H9 (cell line): Measurements from ENCODE around the gene MYO1F. TPM values are rescaled to one million over a fixed set of nuclear protein-coding genes. Genes with fewer than 3 reads are reported as not detected.

ENCODE experiments used
- DNase-seq: peaks from one replicate; pipeline ENCODE4 v3.0.0-alpha.2; 2017
- H2AFZ ChIP-seq: one replicate; pipeline ENCODE4 v1.6.1; 2013; ENCODE audit warnings: mild to moderate bottlenecking, low read length, control low read depth, moderate library complexity
- H2AK5ac ChIP-seq: 2 replicates; pipeline ENCODE4 v1.6.1; 2013; ENCODE audit warnings: low read length, control low read depth, mixed read lengths; ENCODE audit not compliant: insufficient read length
- H2BK120ac ChIP-seq: one replicate; pipeline ENCODE4 v1.6.1; 2013; ENCODE audit warnings: low read depth, mild to moderate bottlenecking, low read length, control low read depth, inconsistent platforms; ENCODE audit not compliant: poor library complexity, severe bottlenecking
- H2BK12ac ChIP-seq: 2 replicates; pipeline ENCODE4 v1.6.1; 2013; ENCODE audit warnings: low read length, control low read depth, mixed read lengths, low read depth; ENCODE audit not compliant: insufficient read length
- H2BK15ac ChIP-seq: 2 replicates; pipeline ENCODE4 v1.6.1; 2013; ENCODE audit warnings: low read depth, low read length, control low read depth
- H2BK20ac ChIP-seq: one replicate; pipeline ENCODE4 v1.6.1; 2013; ENCODE audit warnings: low read depth, mild to moderate bottlenecking, low read length, control low read depth, inconsistent platforms; ENCODE audit not compliant: poor library complexity, severe bottlenecking
- H2BK5ac ChIP-seq: 2 replicates; pipeline ENCODE4 v1.6.1; 2013; ENCODE audit warnings: low read length, control low read depth, mixed read lengths; ENCODE audit not compliant: insufficient read length
- H3K14ac ChIP-seq: 2 replicates; pipeline ENCODE4 v1.6.1; 2013; ENCODE audit warnings: low read length, control low read depth; ENCODE audit not compliant: insufficient read depth
- H3K18ac ChIP-seq: 2 replicates; pipeline ENCODE4 v1.6.1; 2013; ENCODE audit warnings: low read depth, mild to moderate bottlenecking, mixed read lengths, low read length, control low read depth; ENCODE audit not compliant: insufficient read length
- H3K23ac ChIP-seq: 2 replicates; pipeline ENCODE4 v1.6.1; 2013; ENCODE audit warnings: low read length, control low read depth, mixed read lengths, low read depth; ENCODE audit not compliant: insufficient read length
- H3K23me2 ChIP-seq: 2 replicates; pipeline ENCODE4 v1.6.1; 2013; ENCODE audit warnings: low read depth, mild to moderate bottlenecking, mixed read lengths, low read length, control low read depth; ENCODE audit not compliant: insufficient read length, poor library complexity, severe bottlenecking
- H3K27ac ChIP-seq: 2 replicates; pipeline ENCODE4 v1.5.1; 2013; ENCODE audit warnings: low read length, control low read depth, mixed read lengths, low read depth; ENCODE audit not compliant: insufficient read length
- H3K27me3 ChIP-seq: 2 replicates; pipeline ENCODE4 v1.6.1; 2013; ENCODE audit warnings: low read length, control low read depth, inconsistent platforms; ENCODE audit not compliant: insufficient read depth
- H3K4ac ChIP-seq: 2 replicates; pipeline ENCODE4 v1.6.1; 2013; ENCODE audit warnings: low read depth, mild to moderate bottlenecking, control low read depth, inconsistent platforms, low read length, moderate library complexity
- H3K4me1 ChIP-seq: 2 replicates; pipeline ENCODE4 v1.6.1; 2013; ENCODE audit warnings: low read length, control low read depth, inconsistent platforms; ENCODE audit not compliant: insufficient read depth
- H3K4me2 ChIP-seq: 2 replicates; pipeline ENCODE4 v1.6.1; 2013; ENCODE audit warnings: low read length, control low read depth, mixed read lengths; ENCODE audit not compliant: insufficient read length, insufficient read depth
- H3K56ac ChIP-seq: 2 replicates; pipeline ENCODE4 v1.6.1; 2013; ENCODE audit warnings: low read depth, mild to moderate bottlenecking, mixed read lengths, low read length, control low read depth; ENCODE audit not compliant: insufficient read length
- H3K79me1 ChIP-seq: 2 replicates; pipeline ENCODE4 v1.6.1; 2013; ENCODE audit warnings: low read depth, mild to moderate bottlenecking, moderate library complexity, low read length, control low read depth, inconsistent platforms; ENCODE audit not compliant: insufficient read depth, poor library complexity, severe bottlenecking
- H3K79me2 ChIP-seq: 2 replicates; pipeline ENCODE4 v1.6.1; 2013; ENCODE audit warnings: low read length, control low read depth, inconsistent platforms; ENCODE audit not compliant: insufficient read depth
- H3K9ac ChIP-seq: 2 replicates; pipeline ENCODE4 v1.6.1; 2013; ENCODE audit warnings: low read length, control low read depth, mixed read lengths; ENCODE audit not compliant: insufficient read length; ENCODE audit errors: extremely low read depth
- H3K9me3 ChIP-seq: one replicate; pipeline ENCODE4 v1.6.1; 2013; ENCODE audit warnings: low read depth, low read length, inconsistent platforms; ENCODE audit not compliant: control insufficient read depth
- H3T11ph ChIP-seq: one replicate; pipeline ENCODE4 v1.6.1; 2013; ENCODE audit warnings: mild to moderate bottlenecking, low read length, control low read depth, inconsistent platforms
- H4K20me1 ChIP-seq: one replicate; pipeline ENCODE4 v1.6.1; 2013; ENCODE audit not compliant: control insufficient read depth, insufficient read length, insufficient read depth
- H4K5ac ChIP-seq: 2 replicates; pipeline ENCODE4 v1.6.1; 2013; ENCODE audit warnings: low read depth, mild to moderate bottlenecking, mixed read lengths, low read length, control low read depth; ENCODE audit not compliant: insufficient read length
- H4K8ac ChIP-seq: replicated peaks from 2 replicates; pipeline ENCODE4 v1.6.1; 2013; ENCODE audit warnings: low read length, control low read depth, mixed read lengths, low read depth; ENCODE audit not compliant: insufficient read length
- H4K91ac ChIP-seq: 2 replicates; pipeline ENCODE4 v1.6.1; 2013; ENCODE audit warnings: low read depth, mild to moderate bottlenecking, moderate library complexity, mixed read lengths, low read length, control low read depth; ENCODE audit not compliant: insufficient read length
- H3K27ac Mint-ChIP-seq, 3 experiments: 2 replicates in 2 of 3; 3 replicates in 1 of 3; pipeline ENCODE4 v1.8.0; 2020 to 2021; ENCODE audit warnings: mixed read lengths in 3 of 3, mild to moderate bottlenecking in 1 of 3, moderate library complexity in 1 of 3
- H3K27me3 Mint-ChIP-seq: 2 replicates; pipeline ENCODE4 v1.8.0; 2021; ENCODE audit warnings: low read depth, mild to moderate bottlenecking, moderate library complexity, mixed read lengths
- H3K36me3 Mint-ChIP-seq, 3 experiments: 2 replicates in 2 of 3; 3 replicates in 1 of 3; pipeline ENCODE4 v1.8.0; 2020 to 2021; ENCODE audit warnings: low read depth in 3 of 3, mixed read lengths in 3 of 3; ENCODE audit not compliant: insufficient read depth in 1 of 3
- H3K4me1 Mint-ChIP-seq, 2 experiments: 2 replicates each; pipeline ENCODE4 v1.8.0; 2020; ENCODE audit warnings: mixed read lengths in 2 of 2
- H3K4me3 Mint-ChIP-seq, 2 experiments: 2 replicates in 1 of 2; 3 replicates in 1 of 2; pipeline ENCODE4 v1.8.0; 2020 to 2021; ENCODE audit warnings: mild to moderate bottlenecking in 2 of 2, mixed read lengths in 2 of 2, moderate library complexity in 1 of 2
- H3K9me3 Mint-ChIP-seq, 2 experiments: 2 replicates in 1 of 2; 3 replicates in 1 of 2; pipeline ENCODE4 v1.8.0; 2020; ENCODE audit warnings: mild to moderate bottlenecking in 2 of 2, mixed read lengths in 2 of 2, moderate library complexity in 1 of 2
- CTCF ChIP-seq: fragments of 200-600 bp; sonication (generic); conservative IDR thresholded peaks from 3 replicates; pipeline ENCODE4 v1.8.0; 2021; ENCODE audit warnings: antibody characterized with exemption, mild to moderate bottlenecking
- WGBS: extraction: QIAGEN DNeasy Blood & Tissue Kit; methylation state at CpG from one replicate; pipeline ENCODE4 v1.1.7; 2013; ENCODE audit warnings: missing lambda C conversion rate, low lambda C conversion rate, mixed read lengths; ENCODE audit not compliant: insufficient read length; ENCODE audit errors: extremely low coverage; 5-methylcytosine and 5-hydroxymethylcytosine counted together
- total RNA-seq: library from RNA; stranded (reverse); gene quantifications from 2 replicates; pipeline ENCODE4 v1.2.1, GENCODE V29; 2021

MYO1F gene
- total RNA-seq, 1 experiment from 2014 or later: 1.0 TPM

GRCh38 chr19:8511573-8512101 is 65.6 kb downstream of the MYO1F start:
- H3K23ac ChIP-seq: no peak overlapping the region
- H3K27me3 Mint-ChIP-seq: no peaks in the 10 kb centered on the region; the same call in 1 of the 2 replicates
- H3K36me3 Mint-ChIP-seq: peaks cover 2 to 10% (median 7%) of the 10 kb centered on the region in 3 experiments; a peak in 3 of 7 replicates
- DNase-seq: no peak
- H4K5ac ChIP-seq: no peak overlapping the region
- no peaks in the 10 kb centered on the region for H3K27me3 ChIP-seq
- TF ChIP-seq CTCF: peak; percentile 41; the same call in 2 of the 3 replicates
- no peaks in the 10 kb centered on the region for H4K20me1 ChIP-seq
- H2AK5ac ChIP-seq: no peak overlapping the region
- H3K23me2 ChIP-seq: peaks cover 9% of the 10 kb centered on the region
- H3K56ac ChIP-seq: no peak overlapping the region
- H3K4me1 Mint-ChIP-seq: peaks cover 7 to 25% of the 10 kb centered on the region in 2 experiments
- no peak overlapping the region for H3K27ac ChIP-seq
- no peak overlapping the region for H2BK12ac ChIP-seq
- no peak overlapping the region for H2BK120ac ChIP-seq
- no CpG with 5 or more reads among the region's 45 CpGs for WGBS
- H3K27ac Mint-ChIP-seq: no peak overlapping the region
- no peak overlapping the region for H4K91ac ChIP-seq
- H3K9ac ChIP-seq: no peak overlapping the region
- H3K4ac ChIP-seq: no peak overlapping the region
- H2BK5ac ChIP-seq: no peak overlapping the region
- no peak overlapping the region for H2AFZ ChIP-seq
- H3K18ac ChIP-seq: no peak overlapping the region
- H3T11ph ChIP-seq: no peak overlapping the region
- H3K79me1 ChIP-seq: no peaks in the 10 kb centered on the region
- H3K4me1 ChIP-seq: no peaks in the 10 kb centered on the region; the same call in 1 of the 2 replicates
- H3K4me3 Mint-ChIP-seq: peak overlapping the region in 1 of 2 experiments; percentile 74; a peak in 1 of 5 replicates
- H3K14ac ChIP-seq: no peak overlapping the region; the same call in 1 of the 2 replicates
- H3K9me3 Mint-ChIP-seq: no peaks in the 10 kb centered on the region
- H3K4me2 ChIP-seq: no peak overlapping the region
- H4K8ac ChIP-seq: no peak overlapping the region
- H2BK15ac ChIP-seq: no peak overlapping the region
- H2BK20ac ChIP-seq: no peak overlapping the region
- no peaks in the 10 kb centered on the region for H3K79me2 ChIP-seq
- H3K9me3 ChIP-seq: no peaks in the 10 kb centered on the region
